SK-N-SH (cell line): ENCODE measurements around the gene DNAH9. TPM values are rescaled to one million over a fixed set of nuclear protein-coding genes. Genes with fewer than 3 reads are reported as not detected.
A peak's percentile ranks its signal among the peaks of the same experiment; 100 is the strongest.

Experiments used
- CTCF ChIA-PET: fragments of 300-600, 350-600 bp; formaldehyde crosslinking; extraction: SDS; loops from one replicate; lab custom pipeline; 2021; lab: Yijun Ruan, JAX
- POLR2A ChIA-PET: fragments of 350-600 bp; sonication (Branson Sonifier 250); formaldehyde crosslinking; extraction: SDS; loops from one replicate; lab custom pipeline; 2020; ENCODE audit warnings: antibody characterized with exemption, inconsistent platforms; lab: Yijun Ruan, JAX
- DNase-seq: peaks from one replicate; pipeline ENCODE4 v3.0.0; 2012
- H2AFZ ChIP-seq: fragments of 200-600 bp; sonication (generic); 2 replicates; pipeline ENCODE4 v1.8.1; 2016; ENCODE audit warnings: antibody characterized with exemption, mild to moderate bottlenecking, low read depth
- H3F3A ChIP-seq: fragments of 200-600 bp; sonication (generic); replicated peaks from 2 replicates; pipeline ENCODE3; 2016; ENCODE audit warnings: antibody characterized with exemption, mild to moderate bottlenecking; ENCODE audit not compliant: insufficient read depth
- H3K27ac ChIP-seq, 2 experiments: fragments of 200-500 bp in 1 of 2; fragments of 200-600 bp in 1 of 2; sonication (Bioruptor generic) in 1 of 2; sonication (generic), shearing (Covaris generic) in 1 of 2; 2 replicates each; pipeline versions ENCODE4 v1.5.1 to v1.6.1; 2014 to 2016; ENCODE audit warnings: low read depth in 2 of 2, inconsistent platforms in 1 of 2, low read length in 1 of 2, mild to moderate bottlenecking in 1 of 2, mixed read lengths in 1 of 2
- H3K27me3 ChIP-seq: fragments of 200-600 bp; sonication (generic), shearing (Covaris generic); 2 replicates; pipeline ENCODE4 v1.6.1; 2016; ENCODE audit warnings: mixed run types; ENCODE audit not compliant: insufficient read depth
- H3K36me3 ChIP-seq, 2 experiments: fragments of 200-500 bp in 1 of 2; fragments of 200-600 bp in 1 of 2; sonication (Bioruptor generic) in 1 of 2; sonication (generic) in 1 of 2; replicated peaks in 1 of 2; 2 replicates each; pipeline versions ENCODE3 to v1.5.1; 2014 to 2016; ENCODE audit warnings: low read length in 1 of 2, mild to moderate bottlenecking in 1 of 2; ENCODE audit not compliant: insufficient read depth in 2 of 2, control insufficient read depth in 1 of 2
- H3K4me1 ChIP-seq, 2 experiments: fragments of 200-500 bp in 1 of 2; fragments of 200-600 bp in 1 of 2; sonication (Bioruptor generic) in 1 of 2; sonication (generic), shearing (Covaris generic) in 1 of 2; 2 replicates each; pipeline versions ENCODE4 v1.5.1 to v1.6.1; 2014 to 2016; ENCODE audit warnings: low read depth in 1 of 2, low read length in 1 of 2, mixed run types in 1 of 2; ENCODE audit not compliant: insufficient read depth in 2 of 2, control insufficient read depth in 1 of 2
- H3K4me2 ChIP-seq: fragments of 200-600 bp; sonication (generic), shearing (Covaris generic); 2 replicates; pipeline ENCODE4 v1.6.1; 2017; ENCODE audit warnings: mixed run types
- H3K4me3 ChIP-seq, 2 experiments: fragments of 200-500 bp in 1 of 2; fragments of 200-600 bp in 1 of 2; sonication (Bioruptor generic) in 1 of 2; sonication (generic), shearing (Covaris generic) in 1 of 2; 2 replicates each; pipeline versions ENCODE4 v1.5.1 to v1.8.1; 2014 to 2016; ENCODE audit warnings: low read depth in 2 of 2, inconsistent platforms in 1 of 2, low read length in 1 of 2, mild to moderate bottlenecking in 1 of 2, mixed read lengths in 1 of 2, moderate library complexity in 1 of 2
- H3K79me2 ChIP-seq: fragments of 200-600 bp; sonication (generic); 2 replicates; pipeline ENCODE4 v1.8.1; 2017; ENCODE audit warnings: mild to moderate bottlenecking; ENCODE audit not compliant: insufficient read depth
- H3K9ac ChIP-seq: fragments of 200-600 bp; sonication (generic); 2 replicates; pipeline ENCODE4 v1.6.1; 2017; ENCODE audit warnings: mixed run types
- H3K9me2 ChIP-seq: fragments of 200-600 bp; sonication (generic); 2 replicates; pipeline ENCODE4 v1.6.1; 2017; ENCODE audit warnings: mixed run types
- H3K9me3 ChIP-seq: fragments of 200-600 bp; sonication (generic); 2 replicates; pipeline ENCODE4 v1.6.1; 2017; ENCODE audit warnings: mixed run types, mild to moderate bottlenecking, moderate library complexity
- H4K20me1 ChIP-seq: fragments of 200-600 bp; sonication (generic); 2 replicates; pipeline ENCODE4 v1.6.1; 2017; ENCODE audit warnings: mild to moderate bottlenecking, mixed run types; ENCODE audit not compliant: insufficient read depth
- ELF1 ChIP-seq: IDR thresholded peaks from 2 replicates; pipeline ENCODE4 v1.4.0; 2012
- EP300 ChIP-seq, 2 experiments: IDR thresholded peaks; 2 replicates each; pipeline versions ENCODE4 v1.4.0 to v1.6.1; 2012; ENCODE audit warnings: borderline replicate concordance in 1 of 2, low read depth in 1 of 2, low read length in 1 of 2
- EZH2phosphoT487 ChIP-seq: fragments of 200-600 bp; sonication (generic); IDR thresholded peaks from 2 replicates; pipeline ENCODE4 v1.6.1; 2017; ENCODE audit warnings: low read depth, mixed run types, mild to moderate bottlenecking, antibody characterized with exemption, moderate library complexity, borderline replicate concordance
- FOSL2 ChIP-seq: IDR thresholded peaks from 2 replicates; pipeline ENCODE4 v1.4.0; 2012; ENCODE audit warnings: low read depth, mild to moderate bottlenecking, moderate library complexity, borderline replicate concordance
- FOXM1 ChIP-seq: IDR thresholded peaks from 2 replicates; pipeline ENCODE4 v1.4.0; 2012; ENCODE audit warnings: low read depth, mild to moderate bottlenecking
- GATA2 ChIP-seq: sonication (generic); formaldehyde crosslinking; IDR thresholded peaks from 2 replicates; pipeline ENCODE4 v1.5.0; 2020; ENCODE audit warnings: mild to moderate bottlenecking, missing genetic modification reagents
- MXI1 ChIP-seq: IDR thresholded peaks from 2 replicates; pipeline ENCODE4 v1.6.1; 2012; ENCODE audit warnings: mild to moderate bottlenecking, low read depth, low read length, improper control_type of control experiment
- NFIC ChIP-seq: IDR thresholded peaks from 2 replicates; pipeline ENCODE4 v1.4.0; 2012; ENCODE audit warnings: borderline replicate concordance
- NRF1 ChIP-seq: IDR thresholded peaks from 2 replicates; pipeline ENCODE4 v1.6.1; 2012; ENCODE audit warnings: low read depth, mild to moderate bottlenecking, low read length
- POLR2AphosphoS5 ChIP-seq: IDR thresholded peaks from 2 replicates; pipeline ENCODE4 v1.6.1; 2012; ENCODE audit warnings: low read depth, low read length
- RAD21 ChIP-seq: IDR thresholded peaks from 2 replicates; pipeline ENCODE4 v1.6.1; 2012; ENCODE audit warnings: mild to moderate bottlenecking, low read length
- RCOR1 ChIP-seq: fragments of 150-350 bp; IDR thresholded peaks from 2 replicates; pipeline ENCODE4 v1.6.1; 2017; ENCODE audit warnings: antibody characterized with exemption, low read length
- RFX5 ChIP-seq: IDR thresholded peaks from 2 replicates; pipeline ENCODE4 v1.6.1; 2012; ENCODE audit warnings: mild to moderate bottlenecking, improper control_type of control experiment, low read length
- SIN3A ChIP-seq: IDR thresholded peaks from 2 replicates; pipeline ENCODE4 v1.6.1; 2012; ENCODE audit warnings: low read depth, mild to moderate bottlenecking, low read length, moderate library complexity, borderline replicate concordance
- SMC3 ChIP-seq: IDR thresholded peaks from 2 replicates; pipeline ENCODE4 v1.6.1; 2012; ENCODE audit warnings: low read depth, low read length, improper control_type of control experiment
- YY1 ChIP-seq: IDR thresholded peaks from 2 replicates; pipeline ENCODE4 v1.4.0; 2012; ENCODE audit warnings: low read depth, mild to moderate bottlenecking
- WGBS: methylation state at CpG from one replicate; pipeline ENCODE4 v1.1.6; 2017; ENCODE audit warnings: low lambda C conversion rate; 5-methylcytosine and 5-hydroxymethylcytosine counted together
- polyA plus RNA-seq, 3 experiments: library from polyadenylated mRNA; depleted of rRNA; stranded (reverse); fragments of >200 nt; gene quantifications; 2 replicates each; pipeline ENCODE4 v1.2.3, GENCODE V29; 2012
- TF ChIP-seq, protein P1 (sequence below): fragments of 200-600 bp; sonication (generic); IDR thresholded peaks from 2 replicates; pipeline ENCODE4 v1.6.1; 2017; ENCODE audit warnings: antibody characterized with exemption, mild to moderate bottlenecking, moderate library complexity
- TF ChIP-seq, protein P2 (sequence below): fragments of 150-350 bp; IDR thresholded peaks from 2 replicates; pipeline ENCODE4 v1.6.1; 2016; ENCODE audit warnings: mild to moderate bottlenecking, low read depth, low read length
- TF ChIP-seq, protein P3 (sequence below): IDR thresholded peaks from 2 replicates; pipeline ENCODE4 v1.4.0; 2012; ENCODE audit warnings: low read depth, borderline replicate concordance
- TF ChIP-seq, protein P4 (sequence below): IDR thresholded peaks from 2 replicates; pipeline ENCODE4; 2012
- TF ChIP-seq, protein P5 (sequence below): fragments of 150-350 bp; IDR thresholded peaks from 2 replicates; pipeline ENCODE4 v1.6.1; 2017; ENCODE audit warnings: antibody characterized with exemption, low read length, low read depth, borderline replicate concordance

The DNAH9 gene
- polyA plus RNA-seq, 1 of the 3 experiments (the other 2 are of a cell fraction): not detected

DNA sequence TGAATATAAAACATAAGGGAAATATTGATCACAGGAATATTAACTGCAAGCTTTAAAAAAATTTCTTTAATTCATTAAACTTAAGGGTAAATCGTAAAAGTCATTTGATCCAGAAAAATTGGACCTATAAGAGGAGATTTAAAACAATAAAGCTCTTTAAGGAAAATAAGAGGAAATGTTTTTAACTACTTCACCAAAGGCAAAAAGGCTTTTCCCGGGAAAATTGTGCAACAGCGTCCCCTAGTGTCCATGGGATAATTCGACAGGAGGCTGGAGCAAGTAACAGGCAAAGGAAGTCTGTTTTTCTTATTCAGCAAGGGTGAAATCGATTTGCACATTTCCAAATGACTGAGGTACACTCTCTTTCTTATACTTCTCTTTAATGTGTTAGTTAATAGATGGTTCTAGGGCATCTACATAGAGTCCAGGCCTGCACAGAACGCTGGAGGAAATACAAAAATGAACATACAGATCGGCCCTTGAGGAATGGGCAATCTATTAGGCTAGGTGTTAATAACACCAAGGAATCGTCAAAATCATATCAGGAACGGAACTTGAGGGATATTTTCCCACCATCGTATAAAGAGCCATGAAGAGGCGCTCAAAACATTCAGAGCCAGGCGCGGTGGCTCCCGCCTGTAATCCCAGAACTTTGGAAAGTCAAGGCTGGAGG, 337.6 kb downstream of the DNAH9 start:
- no peak overlapping the region for H3K4me2 ChIP-seq
- no peaks in the 10 kb centered on the region for H3K9me2 ChIP-seq
- H3K4me3 ChIP-seq: peak overlapping the region in 1 of 2 experiments; percentile 41; a peak in 1 of 4 replicates
- CTCF ChIA-PET: interaction anchor here (0.6 to 4.5 kb wide), 43 partner anchors 9 to 1321 kb away, joined by 3 to 54 read pairs (median 4); no protein-coding TSS in a partner anchor
- H3K27ac ChIP-seq: no peak overlapping the region
- POLR2A ChIA-PET: no interaction called here
- 24% methylated on average over 14 of the region's 14 CpGs for WGBS
- H2AFZ ChIP-seq: no peak overlapping the region
- H3K4me1 ChIP-seq: no peaks in the 10 kb centered on the region
- peak; percentile 57 for DNase-seq
- no peaks in the 10 kb centered on the region for H4K20me1 ChIP-seq
- H3K79me2 ChIP-seq: no peaks in the 10 kb centered on the region
- H3K27me3 ChIP-seq: no peaks in the 10 kb centered on the region
- H3K36me3 ChIP-seq: no peaks in the 10 kb centered on the region
- H3F3A ChIP-seq: no peaks in the 10 kb centered on the region
- TF ChIP-seq, protein P1, sequence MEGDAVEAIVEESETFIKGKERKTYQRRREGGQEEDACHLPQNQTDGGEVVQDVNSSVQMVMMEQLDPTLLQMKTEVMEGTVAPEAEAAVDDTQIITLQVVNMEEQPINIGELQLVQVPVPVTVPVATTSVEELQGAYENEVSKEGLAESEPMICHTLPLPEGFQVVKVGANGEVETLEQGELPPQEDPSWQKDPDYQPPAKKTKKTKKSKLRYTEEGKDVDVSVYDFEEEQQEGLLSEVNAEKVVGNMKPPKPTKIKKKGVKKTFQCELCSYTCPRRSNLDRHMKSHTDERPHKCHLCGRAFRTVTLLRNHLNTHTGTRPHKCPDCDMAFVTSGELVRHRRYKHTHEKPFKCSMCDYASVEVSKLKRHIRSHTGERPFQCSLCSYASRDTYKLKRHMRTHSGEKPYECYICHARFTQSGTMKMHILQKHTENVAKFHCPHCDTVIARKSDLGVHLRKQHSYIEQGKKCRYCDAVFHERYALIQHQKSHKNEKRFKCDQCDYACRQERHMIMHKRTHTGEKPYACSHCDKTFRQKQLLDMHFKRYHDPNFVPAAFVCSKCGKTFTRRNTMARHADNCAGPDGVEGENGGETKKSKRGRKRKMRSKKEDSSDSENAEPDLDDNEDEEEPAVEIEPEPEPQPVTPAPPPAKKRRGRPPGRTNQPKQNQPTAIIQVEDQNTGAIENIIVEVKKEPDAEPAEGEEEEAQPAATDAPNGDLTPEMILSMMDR: peak; percentile 50
- no peak for TF ChIP-seq EZH2phosphoT487
- TF ChIP-seq RAD21: peak; percentile 84
- TF ChIP-seq MXI1: no peak
- peak; percentile 47; the same call in 1 of the 2 replicates for TF ChIP-seq SMC3
- no peaks in the 10 kb centered on the region for H3K9me3 ChIP-seq
- H3K9ac ChIP-seq: no peak overlapping the region

DNA sequence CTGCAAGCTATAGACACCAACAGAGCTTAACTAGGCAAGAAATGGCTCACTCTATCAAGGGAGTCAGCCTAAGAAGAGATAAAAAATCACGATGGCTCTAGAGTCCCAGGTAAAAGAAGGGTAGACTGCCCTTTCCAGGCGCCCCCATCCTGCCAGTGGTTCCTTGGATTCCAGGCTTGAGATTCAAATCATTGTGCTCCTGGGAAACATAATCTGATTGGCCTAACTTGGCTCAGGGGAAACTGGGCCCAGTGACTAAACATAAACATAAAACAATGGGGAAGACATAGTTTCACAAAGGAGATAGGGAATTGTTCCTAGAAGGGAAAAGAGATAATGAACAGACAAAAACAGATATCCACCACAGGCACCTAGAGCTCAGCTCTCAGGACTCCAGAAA, 342.6 kb downstream of the DNAH9 start:
- Histone ChIP-seq H3K27ac (no peak overlapping the region), H3K4me3 (no peak overlapping the region), H3F3A (no peaks in the 10 kb centered on the region), H3K27me3 (no peaks in the 10 kb centered on the region), H3K36me3 (no peaks in the 10 kb centered on the region), H3K9me2 (no peaks in the 10 kb centered on the region), H3K4me1 (no peaks in the 10 kb centered on the region), H2AFZ (no peak overlapping the region), H3K9me3 (no peaks in the 10 kb centered on the region), H4K20me1 (no peaks in the 10 kb centered on the region), H3K9ac (no peak overlapping the region), H3K4me2 (no peak overlapping the region), H3K79me2 (no peaks in the 10 kb centered on the region)
- CTCF ChIA-PET: no interaction called here
- DNase-seq: no peak
- TF ChIP-seq SMC3 (no peak), ELF1 (no peak), FOXM1 (no peak), EZH2phosphoT487 (no peak), FOSL2 (no peak), RCOR1 (no peak), NFIC (no peak), YY1 (no peak), POLR2AphosphoS5 (no peak), NRF1 (no peak), GATA2 (CRISPR knock-in tag) (no peak), SIN3A (no peak), RFX5 (no peak), EP300 (IDR thresholded peaks at IDR 0.05; ENCODE audit: borderline replicate concordance in 1 of 2, low read depth in 1 of 2, low read length in 1 of 2) (no peak)
- TF ChIP-seq, protein P2, sequence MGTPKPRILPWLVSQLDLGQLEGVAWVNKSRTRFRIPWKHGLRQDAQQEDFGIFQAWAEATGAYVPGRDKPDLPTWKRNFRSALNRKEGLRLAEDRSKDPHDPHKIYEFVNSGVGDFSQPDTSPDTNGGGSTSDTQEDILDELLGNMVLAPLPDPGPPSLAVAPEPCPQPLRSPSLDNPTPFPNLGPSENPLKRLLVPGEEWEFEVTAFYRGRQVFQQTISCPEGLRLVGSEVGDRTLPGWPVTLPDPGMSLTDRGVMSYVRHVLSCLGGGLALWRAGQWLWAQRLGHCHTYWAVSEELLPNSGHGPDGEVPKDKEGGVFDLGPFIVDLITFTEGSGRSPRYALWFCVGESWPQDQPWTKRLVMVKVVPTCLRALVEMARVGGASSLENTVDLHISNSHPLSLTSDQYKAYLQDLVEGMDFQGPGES: no peak
- TF ChIP-seq, protein P3, sequence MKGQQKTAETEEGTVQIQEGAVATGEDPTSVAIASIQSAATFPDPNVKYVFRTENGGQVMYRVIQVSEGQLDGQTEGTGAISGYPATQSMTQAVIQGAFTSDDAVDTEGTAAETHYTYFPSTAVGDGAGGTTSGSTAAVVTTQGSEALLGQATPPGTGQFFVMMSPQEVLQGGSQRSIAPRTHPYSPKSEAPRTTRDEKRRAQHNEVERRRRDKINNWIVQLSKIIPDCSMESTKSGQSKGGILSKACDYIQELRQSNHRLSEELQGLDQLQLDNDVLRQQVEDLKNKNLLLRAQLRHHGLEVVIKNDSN: no peak
- TF ChIP-seq, protein P4, sequence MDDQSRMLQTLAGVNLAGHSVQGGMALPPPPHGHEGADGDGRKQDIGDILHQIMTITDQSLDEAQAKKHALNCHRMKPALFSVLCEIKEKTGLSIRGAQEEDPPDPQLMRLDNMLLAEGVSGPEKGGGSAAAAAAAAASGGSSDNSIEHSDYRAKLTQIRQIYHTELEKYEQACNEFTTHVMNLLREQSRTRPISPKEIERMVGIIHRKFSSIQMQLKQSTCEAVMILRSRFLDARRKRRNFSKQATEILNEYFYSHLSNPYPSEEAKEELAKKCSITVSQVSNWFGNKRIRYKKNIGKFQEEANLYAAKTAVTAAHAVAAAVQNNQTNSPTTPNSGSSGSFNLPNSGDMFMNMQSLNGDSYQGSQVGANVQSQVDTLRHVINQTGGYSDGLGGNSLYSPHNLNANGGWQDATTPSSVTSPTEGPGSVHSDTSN: no peak
- TF ChIP-seq, protein P5, sequence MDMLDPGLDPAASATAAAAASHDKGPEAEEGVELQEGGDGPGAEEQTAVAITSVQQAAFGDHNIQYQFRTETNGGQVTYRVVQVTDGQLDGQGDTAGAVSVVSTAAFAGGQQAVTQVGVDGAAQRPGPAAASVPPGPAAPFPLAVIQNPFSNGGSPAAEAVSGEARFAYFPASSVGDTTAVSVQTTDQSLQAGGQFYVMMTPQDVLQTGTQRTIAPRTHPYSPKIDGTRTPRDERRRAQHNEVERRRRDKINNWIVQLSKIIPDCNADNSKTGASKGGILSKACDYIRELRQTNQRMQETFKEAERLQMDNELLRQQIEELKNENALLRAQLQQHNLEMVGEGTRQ: no peak
- POLR2A ChIA-PET: no interaction called here
- WGBS: 11% methylated on average over 2 of the region's 2 CpGs
